K562 (cell line): ENCODE data around the gene TFB2M. TPM values are rescaled to one million over a fixed set of nuclear protein-coding genes. Genes with fewer than 3 reads are reported as not detected.

ENCODE experiments used
- CEBPZ ChIP-seq: fragments of 150-350 bp; IDR thresholded peaks from 2 replicates; pipeline ENCODE4 v1.6.1; 2014; ENCODE audit warnings: low read depth, mild to moderate bottlenecking, low read length, borderline replicate concordance
- EP400 ChIP-seq: fragments of 450-650 bp; IDR thresholded peaks from 2 replicates; pipeline ENCODE4 v1.6.1; 2017; ENCODE audit warnings: antibody characterized with exemption, mild to moderate bottlenecking, moderate library complexity
- KDM5B ChIP-seq: fragments of 200-600 bp; sonication (generic); IDR thresholded peaks from 2 replicates; pipeline ENCODE4 v1.6.1; 2012; ENCODE audit warnings: low read depth, mild to moderate bottlenecking, moderate library complexity, low read length, control low read depth, inconsistent platforms; ENCODE audit not compliant: insufficient replicate concordance
- TEAD2 ChIP-seq: fragments of 450-650 bp; IDR thresholded peaks from 2 replicates; pipeline ENCODE4 v1.6.1; 2016; ENCODE audit warnings: missing genetic modification characterization, control low read depth, missing compliant biosample characterization
- ZBTB26 ChIP-seq: fragments of 450-650 bp; formaldehyde crosslinking; IDR thresholded peaks from 2 replicates; pipeline ENCODE4 v1.4.0; 2022; ENCODE audit warnings: missing genetic modification characterization
- ZKSCAN1 ChIP-seq: fragments of 150-350 bp; IDR thresholded peaks from 2 replicates; pipeline ENCODE4 v1.6.1; 2016; ENCODE audit warnings: low read depth, low read length
- polyA plus RNA-seq, 8 experiments: library from polyadenylated mRNA; depleted of rRNA in 4 of 8; stranded (reverse) in 5 of 8; unstranded in 3 of 8; fragments of >200 nt; fragmentation: Nextera tagmentation in 2 of 8; fragmentation: Illumina TruSeq in 1 of 8; extraction: Ambion mirVana in 2 of 8; extraction: Trizol in 1 of 8; gene quantifications; 2 replicates each; pipeline versions ENCODE4 v1.2.1 to v1.2.3, GENCODE V29; 2011 to 2014; ENCODE audit warnings: inconsistent platforms in 1 of 8, missing spikeins in 1 of 8
- total RNA-seq, 7 experiments: library from RNA; depleted of rRNA in 6 of 7; stranded (reverse); fragments of >200 nt in 6 of 7; fragmentation: Illumina TruSeq in 2 of 7; extraction: Trizol in 2 of 7; gene quantifications; 2 replicates each; pipeline versions ENCODE4 v1.2.1 to v1.2.3, GENCODE V29; 2011 to 2021; ENCODE audit warnings: low replicate concordance in 1 of 7
- TF ChIP-seq, protein P1 (sequence below): sonication (generic); formaldehyde crosslinking; IDR thresholded peaks from 2 replicates; pipeline ENCODE4 v1.8.1; 2023; ENCODE audit warnings: mild to moderate bottlenecking, missing genetic modification reagents
- TF ChIP-seq, protein P2 (sequence below): sonication (generic); formaldehyde crosslinking; IDR thresholded peaks from 2 replicates; pipeline ENCODE4 v1.8.0; 2022; ENCODE audit warnings: missing genetic modification reagents, mild to moderate bottlenecking, borderline replicate concordance
- TF ChIP-seq, protein P3 (sequence below): sonication (generic); formaldehyde crosslinking; IDR thresholded peaks from 2 replicates; pipeline ENCODE4 v1.8.0; 2023; ENCODE audit warnings: missing genetic modification reagents, mild to moderate bottlenecking, borderline replicate concordance

The TFB2M gene
- total and polyA plus RNA-seq, 9 of the 15 experiments (the other 6 are each of a cell fraction or from before 2014, with no cell fraction given) = 55.1 to 162 (median 70.6) TPM

DNA sequence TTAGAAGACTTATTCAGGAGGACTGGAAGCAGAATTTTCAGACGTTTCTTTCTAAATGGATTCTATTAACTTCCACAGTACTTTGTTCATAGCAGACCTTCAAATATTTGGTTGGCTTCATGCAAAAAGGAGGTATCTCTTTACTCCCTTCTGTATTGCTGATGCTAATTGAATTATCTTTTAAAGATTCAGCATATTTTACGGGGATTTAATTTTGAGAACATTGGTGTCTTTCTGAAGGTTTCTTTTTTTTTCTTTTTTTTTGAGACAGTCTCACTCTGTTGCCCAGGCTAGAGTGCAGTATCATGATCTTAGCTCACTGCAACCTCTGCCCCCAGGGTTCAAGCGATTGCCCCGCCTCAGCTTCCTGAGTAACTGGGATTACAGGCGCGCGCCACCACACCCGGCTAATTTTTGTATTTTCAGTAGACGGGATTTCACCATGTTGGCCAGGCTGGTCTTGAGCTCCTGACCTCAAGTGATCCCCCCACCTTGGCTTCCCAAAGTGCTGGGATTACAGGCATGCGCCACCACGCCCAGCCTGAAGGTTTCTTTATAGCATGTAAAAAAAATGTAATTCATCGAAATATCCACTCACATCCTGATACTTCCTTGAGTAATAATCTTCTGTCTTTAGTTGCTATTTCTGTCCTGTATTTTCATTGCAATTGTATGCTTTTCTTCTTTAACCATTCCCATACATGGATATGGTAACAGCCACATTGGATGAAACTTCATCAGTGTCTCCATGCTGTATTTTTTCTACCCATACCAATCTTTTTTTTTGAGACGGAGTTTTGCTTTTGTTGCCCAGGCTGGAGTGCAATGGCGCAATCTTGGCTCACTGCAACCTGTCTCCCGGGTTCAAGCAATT lies 14.7 kb upstream of the TFB2M start (continued):
- TF ChIP-seq ZBTB26 (no peak), EP400 (0 out of 2 replicates have a peak, but pooled peaks have one; percentile 9), CEBPZ (no peak), ZKSCAN1 (no peak), KDM5B (no peak), TEAD2 (tag) (no peak)
- TF ChIP-seq, protein P1, sequence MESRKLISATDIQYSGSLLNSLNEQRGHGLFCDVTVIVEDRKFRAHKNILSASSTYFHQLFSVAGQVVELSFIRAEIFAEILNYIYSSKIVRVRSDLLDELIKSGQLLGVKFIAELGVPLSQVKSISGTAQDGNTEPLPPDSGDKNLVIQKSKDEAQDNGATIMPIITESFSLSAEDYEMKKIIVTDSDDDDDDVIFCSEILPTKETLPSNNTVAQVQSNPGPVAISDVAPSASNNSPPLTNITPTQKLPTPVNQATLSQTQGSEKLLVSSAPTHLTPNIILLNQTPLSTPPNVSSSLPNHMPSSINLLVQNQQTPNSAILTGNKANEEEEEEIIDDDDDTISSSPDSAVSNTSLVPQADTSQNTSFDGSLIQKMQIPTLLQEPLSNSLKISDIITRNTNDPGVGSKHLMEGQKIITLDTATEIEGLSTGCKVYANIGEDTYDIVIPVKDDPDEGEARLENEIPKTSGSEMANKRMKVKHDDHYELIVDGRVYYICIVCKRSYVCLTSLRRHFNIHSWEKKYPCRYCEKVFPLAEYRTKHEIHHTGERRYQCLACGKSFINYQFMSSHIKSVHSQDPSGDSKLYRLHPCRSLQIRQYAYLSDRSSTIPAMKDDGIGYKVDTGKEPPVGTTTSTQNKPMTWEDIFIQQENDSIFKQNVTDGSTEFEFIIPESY (CRISPR knock-in tag) = no peak
- TF ChIP-seq, protein P2, sequence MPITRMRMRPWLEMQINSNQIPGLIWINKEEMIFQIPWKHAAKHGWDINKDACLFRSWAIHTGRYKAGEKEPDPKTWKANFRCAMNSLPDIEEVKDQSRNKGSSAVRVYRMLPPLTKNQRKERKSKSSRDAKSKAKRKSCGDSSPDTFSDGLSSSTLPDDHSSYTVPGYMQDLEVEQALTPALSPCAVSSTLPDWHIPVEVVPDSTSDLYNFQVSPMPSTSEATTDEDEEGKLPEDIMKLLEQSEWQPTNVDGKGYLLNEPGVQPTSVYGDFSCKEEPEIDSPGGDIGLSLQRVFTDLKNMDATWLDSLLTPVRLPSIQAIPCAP = no peak
- TF ChIP-seq, protein P3, sequence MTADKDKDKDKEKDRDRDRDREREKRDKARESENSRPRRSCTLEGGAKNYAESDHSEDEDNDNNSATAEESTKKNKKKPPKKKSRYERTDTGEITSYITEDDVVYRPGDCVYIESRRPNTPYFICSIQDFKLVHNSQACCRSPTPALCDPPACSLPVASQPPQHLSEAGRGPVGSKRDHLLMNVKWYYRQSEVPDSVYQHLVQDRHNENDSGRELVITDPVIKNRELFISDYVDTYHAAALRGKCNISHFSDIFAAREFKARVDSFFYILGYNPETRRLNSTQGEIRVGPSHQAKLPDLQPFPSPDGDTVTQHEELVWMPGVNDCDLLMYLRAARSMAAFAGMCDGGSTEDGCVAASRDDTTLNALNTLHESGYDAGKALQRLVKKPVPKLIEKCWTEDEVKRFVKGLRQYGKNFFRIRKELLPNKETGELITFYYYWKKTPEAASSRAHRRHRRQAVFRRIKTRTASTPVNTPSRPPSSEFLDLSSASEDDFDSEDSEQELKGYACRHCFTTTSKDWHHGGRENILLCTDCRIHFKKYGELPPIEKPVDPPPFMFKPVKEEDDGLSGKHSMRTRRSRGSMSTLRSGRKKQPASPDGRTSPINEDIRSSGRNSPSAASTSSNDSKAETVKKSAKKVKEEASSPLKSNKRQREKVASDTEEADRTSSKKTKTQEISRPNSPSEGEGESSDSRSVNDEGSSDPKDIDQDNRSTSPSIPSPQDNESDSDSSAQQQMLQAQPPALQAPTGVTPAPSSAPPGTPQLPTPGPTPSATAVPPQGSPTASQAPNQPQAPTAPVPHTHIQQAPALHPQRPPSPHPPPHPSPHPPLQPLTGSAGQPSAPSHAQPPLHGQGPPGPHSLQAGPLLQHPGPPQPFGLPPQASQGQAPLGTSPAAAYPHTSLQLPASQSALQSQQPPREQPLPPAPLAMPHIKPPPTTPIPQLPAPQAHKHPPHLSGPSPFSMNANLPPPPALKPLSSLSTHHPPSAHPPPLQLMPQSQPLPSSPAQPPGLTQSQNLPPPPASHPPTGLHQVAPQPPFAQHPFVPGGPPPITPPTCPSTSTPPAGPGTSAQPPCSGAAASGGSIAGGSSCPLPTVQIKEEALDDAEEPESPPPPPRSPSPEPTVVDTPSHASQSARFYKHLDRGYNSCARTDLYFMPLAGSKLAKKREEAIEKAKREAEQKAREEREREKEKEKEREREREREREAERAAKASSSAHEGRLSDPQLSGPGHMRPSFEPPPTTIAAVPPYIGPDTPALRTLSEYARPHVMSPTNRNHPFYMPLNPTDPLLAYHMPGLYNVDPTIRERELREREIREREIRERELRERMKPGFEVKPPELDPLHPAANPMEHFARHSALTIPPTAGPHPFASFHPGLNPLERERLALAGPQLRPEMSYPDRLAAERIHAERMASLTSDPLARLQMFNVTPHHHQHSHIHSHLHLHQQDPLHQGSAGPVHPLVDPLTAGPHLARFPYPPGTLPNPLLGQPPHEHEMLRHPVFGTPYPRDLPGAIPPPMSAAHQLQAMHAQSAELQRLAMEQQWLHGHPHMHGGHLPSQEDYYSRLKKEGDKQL (CRISPR knock-in tag) = no peak
